DND-41 (cell line): ENCODE data around the gene ARID2.

Experiments used
- CTCF ChIP-seq: IDR thresholded peaks from 2 replicates; pipeline ENCODE4 v1.5.1; 2012; ENCODE audit warnings: borderline replicate concordance, low read length, moderate library complexity, mild to moderate bottlenecking; ENCODE audit not compliant: poor library complexity, severe bottlenecking; ENCODE audit errors: extremely low read depth
- EZH2 ChIP-seq: IDR thresholded peaks from 3 replicates; pipeline ENCODE4 v1.6.1; 2012; ENCODE audit warnings: borderline replicate concordance, low read depth, mild to moderate bottlenecking, moderate library complexity, low read length, inconsistent platforms; ENCODE audit not compliant: severe bottlenecking

GRCh38 chr12:45794422-45794821 is 64.9 kb downstream of the ARID2 start:
- no peak for TF ChIP-seq EZH2
- TF ChIP-seq CTCF = no peak
